Spleen (tissue), 11 donors: ENCODE data around the gene STK10. TPM values are rescaled to one million over a fixed set of nuclear protein-coding genes. Genes with fewer than 3 reads are reported as not detected.
A peak's percentile ranks its signal among the peaks of the same experiment; 100 is the strongest.

Source experiments
- DNase-seq: peaks from one replicate; pipeline ENCODE4 v3.0.0-alpha.2; 2020
- H3K27ac ChIP-seq, 8 donors: fragments of 200-600 bp; sonication (generic) in 7 of 8; 1 replicate in 4 of 8; 2 replicates in 4 of 8; pipeline versions ENCODE4 v1.5.0 to v1.8.0; 2016 to 2021; ENCODE audit warnings: inconsistent platforms in 4 of 8, mild to moderate bottlenecking in 4 of 8, moderate library complexity in 1 of 8
- H3K27me3 ChIP-seq, 7 donors: fragments of 200-600 bp; sonication (generic) in 6 of 7; replicated peaks in 1 of 7; 1 replicate in 4 of 7; 2 replicates in 3 of 7; pipeline versions ENCODE4 v1.5.0 to v1.8.0; 2016 to 2021; ENCODE audit warnings: inconsistent platforms in 3 of 7, mild to moderate bottlenecking in 1 of 7
- H3K36me3 ChIP-seq, 6 donors: fragments of 200-600 bp; sonication (generic) in 5 of 6; 1 replicate in 4 of 6; 2 replicates in 2 of 6; pipeline versions ENCODE4 v1.5.0 to v1.8.0; 2016 to 2021; ENCODE audit warnings: inconsistent platforms in 2 of 6
- H3K4me1 ChIP-seq, 6 donors: fragments of 200-600 bp; sonication (generic) in 5 of 6; 1 replicate in 3 of 6; 2 replicates in 3 of 6; pipeline versions ENCODE4 v1.5.0 to v1.8.0; 2016 to 2021; ENCODE audit warnings: inconsistent platforms in 3 of 6
- H3K4me3 ChIP-seq, 8 donors: fragments of 200-600 bp; sonication (generic) in 7 of 8; 1 replicate in 4 of 8; 2 replicates in 4 of 8; pipeline versions ENCODE4 v1.5.0 to v1.8.0; 2016 to 2021; ENCODE audit warnings: inconsistent platforms in 4 of 8, mild to moderate bottlenecking in 4 of 8, moderate library complexity in 2 of 8
- H3K9me3 ChIP-seq, 8 donors: fragments of 200-600 bp; sonication (generic) in 7 of 8; 1 replicate in 4 of 8; 2 replicates in 4 of 8; pipeline versions ENCODE4 v1.5.0 to v1.8.0; 2016 to 2021; ENCODE audit warnings: inconsistent platforms in 4 of 8
- CTCF ChIP-seq, 11 experiments: fragments of 200-600 bp in 7 of 11; fragments of 450-650 bp in 4 of 11; sonication (generic) in 4 of 11; IDR thresholded peaks in 8 of 11; conservative IDR thresholded peaks in 3 of 11; 1 replicate in 7 of 11; 2 replicates in 4 of 11; pipeline versions ENCODE4 v1.4.0 to v1.8.0; 2016 to 2021; ENCODE audit warnings: antibody characterized with exemption in 11 of 11, inconsistent platforms in 4 of 11, mild to moderate bottlenecking in 1 of 11
- POLR2A ChIP-seq, 3 donors: fragments of 450-650 bp; IDR thresholded peaks; one replicate each; pipeline ENCODE4 v1.5.1; 2017; ENCODE audit warnings: antibody characterized with exemption in 3 of 3, mild to moderate bottlenecking in 1 of 3
- POLR2AphosphoS5 ChIP-seq, 3 donors: sonication (generic); formaldehyde crosslinking; IDR thresholded peaks; one replicate each; pipeline ENCODE4 v1.5.1; 2017; ENCODE audit warnings: antibody characterized with exemption in 3 of 3
- WGBS, 5 donors: extraction: QIAGEN DNeasy Blood & Tissue Kit in 3 of 5; methylation state at CpG; one replicate each; pipeline versions ENCODE4 v1.1.5 to v1.1.7; 2013 to 2018; 5-methylcytosine and 5-hydroxymethylcytosine counted together
- intact Hi-C: fragments of 100-400 bp; cut with DNase I; formaldehyde crosslinking; loops from one replicate; pipeline ENCODE4 v1.15.0; 2023; ENCODE audit warnings: low total_unique reads
- polyA plus RNA-seq, 3 donors: library from polyadenylated mRNA; stranded (reverse); fragments of 200-250 nt; gene quantifications; one replicate each; pipeline ENCODE4 v1.2.1, GENCODE V29; 2013
- total RNA-seq, 7 donors: library from RNA; depleted of rRNA in 3 of 7; stranded (reverse); fragments of >200 nt in 3 of 7; fragmentation: NEBNext Ultra II Directional in 4 of 7; extraction: Animal tissue kit (Norgen Biotek cat#: 25700) in 4 of 7; gene quantifications; one replicate each; pipeline versions ENCODE4 v1.1.0 to v1.2.1, GENCODE V29; 2016 to 2021
- donor health status: healthy with polysubstance abuse.
- donor health status: DM: no; HTN: no; CAD: no; lungs with moderate emphysema.
- donor health status: DM: no; HTN: no; CAD: no.
- donor health status: Bipolar disorder and iron deficiency.
- donor health status: healthy.
- donor health status: DM: no; HTN: no; CAD: no.
- donor health status: DM: yes; HTN: yes; CAD: no.

Gene STK10
- total and polyA plus RNA-seq, 10 donors = 34.0 to 290 (median 168) TPM

- H3K27me3 ChIP-seq = no peaks in the 10 kb centered on the region
- no peak overlapping the region for H3K4me3 ChIP-seq
- 59 to 76% (median 61%) methylated on average over 4 of the region's 4 CpGs for WGBS, 5 donors
- intact Hi-C loops = no loop called here
- peaks cover 0 to 38% (median 12%) of the 10 kb centered on the region in 6 donors for H3K4me1 ChIP-seq
- peaks cover 0 to 100% (median 56%) of the 10 kb centered on the region in 6 donors for H3K36me3 ChIP-seq
- DNase-seq = no peak
- H3K27ac ChIP-seq = peak overlapping the region in 3 of 8 donors; percentile 27 to 63 (median 50)
- H3K9me3 ChIP-seq = no peaks in the 10 kb centered on the region
- TF ChIP-seq CTCF (IDR thresholded peaks at IDR 0.05 in 8 of 11, conservative IDR thresholded peaks at IDR 0.05 in 3 of 11) (no peak), POLR2A (IDR thresholded peaks at IDR 0.05) (no peak), POLR2AphosphoS5 (IDR thresholded peaks at IDR 0.05) (no peak)
These were observed 108.1 kb downstream of the STK10 start for GRCh38 chr5:172079876-172080275.

GRCh38 chr5:172078726-172079345 lies 109.2 kb downstream of the STK10 start:
- TF ChIP-seq POLR2AphosphoS5 (IDR thresholded peaks at IDR 0.05) (peak in 1 of 3 donors; percentile 72), POLR2A (IDR thresholded peaks at IDR 0.05) (no peak), CTCF (IDR thresholded peaks at IDR 0.05 in 8 of 11, conservative IDR thresholded peaks at IDR 0.05 in 3 of 11) (no peak)
- no peak overlapping the region for H3K4me3 ChIP-seq
- 38 to 57% (median 55%) methylated on average over 8 of the region's 8 CpGs for WGBS, 5 donors
- peak overlapping the region in 6 of 8 donors; percentile 6 to 67 (median 45) for H3K27ac ChIP-seq
- peaks cover 0 to 38% (median 12%) of the 10 kb centered on the region in 6 donors for H3K4me1 ChIP-seq
- H3K9me3 ChIP-seq = no peaks in the 10 kb centered on the region
- intact Hi-C loops = no loop called here
- H3K27me3 ChIP-seq = no peaks in the 10 kb centered on the region
- peaks cover 0 to 100% (median 63%) of the 10 kb centered on the region in 6 donors for H3K36me3 ChIP-seq
- no peak for DNase-seq

- intact Hi-C loops = no loop called here
- TF ChIP-seq POLR2A (IDR thresholded peaks at IDR 0.05) = no peak
- TF ChIP-seq CTCF (IDR thresholded peaks at IDR 0.05 in 8 of 11, conservative IDR thresholded peaks at IDR 0.05 in 3 of 11) = no peak
- no peak for TF ChIP-seq POLR2AphosphoS5 (IDR thresholded peaks at IDR 0.05)
- no peaks in the 10 kb centered on the region for H3K9me3 ChIP-seq
- peaks cover 0 to 38% (median 12%) of the 10 kb centered on the region in 6 donors for H3K4me1 ChIP-seq
- no peak overlapping the region for H3K4me3 ChIP-seq
- peak overlapping the region in 4 of 8 donors; percentile 40 to 67 (median 56) for H3K27ac ChIP-seq
- peaks cover 0 to 100% (median 65%) of the 10 kb centered on the region in 6 donors for H3K36me3 ChIP-seq
- DNase-seq = no peak
- no peaks in the 10 kb centered on the region for H3K27me3 ChIP-seq
- 79 to 90% (median 86%) methylated on average over 9 of the region's 9 CpGs for WGBS, 5 donors
These were observed 110.2 kb downstream of the STK10 start for GRCh38 chr5:172077664-172078425.

GRCh38 chr5:172076761-172077244 lies 111.2 kb downstream of the STK10 start:
- Histone ChIP-seq H3K4me3 (no peak overlapping the region), H3K9me3 (no peaks in the 10 kb centered on the region), H3K27me3 (no peaks in the 10 kb centered on the region), H3K4me1 (peaks cover 0 to 38% (median 15%) of the 10 kb centered on the region in 6 donors), H3K36me3 (peaks cover 0 to 100% (median 61%) of the 10 kb centered on the region in 6 donors), H3K27ac (peak overlapping the region in 5 of 8 donors; percentile 29 to 67 (median 50))
- DNase-seq = no peak
- WGBS, 5 donors = 60 to 72% (median 64%) methylated on average over 10 of the region's 10 CpGs
- TF ChIP-seq POLR2AphosphoS5 (IDR thresholded peaks at IDR 0.05) = peak in 1 of 3 donors; percentile 54
- no peak for TF ChIP-seq POLR2A (IDR thresholded peaks at IDR 0.05)
- TF ChIP-seq CTCF (IDR thresholded peaks at IDR 0.05 in 8 of 11, conservative IDR thresholded peaks at IDR 0.05 in 3 of 11) = no peak
- intact Hi-C loops = no loop called here
